Thyroid gland (tissue), 4 donors: Measurements from ENCODE around the gene ANKRD13C. TPM values are rescaled to one million over a fixed set of nuclear protein-coding genes. Genes with fewer than 3 reads are reported as not detected.

ENCODE experiments used
- DNase-seq, 2 donors: peaks; one replicate each; pipeline ENCODE4 v3.0.0-alpha.2; 2019
- H3K27ac ChIP-seq, 3 donors: fragments of 200-600 bp; sonication (generic); 1 replicate in 2 of 3; 2 replicates in 1 of 3; pipeline ENCODE4 v1.5.1; 2016 to 2019; ENCODE audit warnings: mild to moderate bottlenecking in 1 of 3, moderate library complexity in 1 of 3
- H3K27me3 ChIP-seq: fragments of 200-600 bp; sonication (generic); one replicate; pipeline ENCODE4 v1.5.1; 2019
- H3K36me3 ChIP-seq, 2 donors: fragments of 200-600 bp; sonication (generic); one replicate each; pipeline ENCODE4 v1.5.1; 2016 to 2019
- H3K4me1 ChIP-seq, 2 donors: fragments of 200-600 bp; sonication (generic); one replicate each; pipeline ENCODE4 v1.5.1; 2017 to 2019
- H3K4me3 ChIP-seq, 3 donors: fragments of 200-600 bp; sonication (generic); replicated peaks in 1 of 3; 1 replicate in 2 of 3; 2 replicates in 1 of 3; pipeline ENCODE4 v1.5.1; 2016; ENCODE audit warnings: mild to moderate bottlenecking in 1 of 3
- H3K9me3 ChIP-seq: fragments of 200-600 bp; sonication (generic); one replicate; pipeline ENCODE4 v1.5.1; 2017
- CTCF ChIP-seq, 6 experiments: fragments of 200-600 bp in 3 of 6; fragments of 450-650 bp in 3 of 6; sonication (generic) in 3 of 6; IDR thresholded peaks; one replicate each; pipeline ENCODE4 v1.5.1; 2016 to 2019; ENCODE audit warnings: antibody characterized with exemption in 6 of 6, mild to moderate bottlenecking in 2 of 6, inconsistent platforms in 1 of 6, moderate library complexity in 1 of 6
- POLR2A ChIP-seq, 2 donors: fragments of 450-650 bp; IDR thresholded peaks; one replicate each; pipeline ENCODE4 v1.6.1; 2017; ENCODE audit warnings: antibody characterized with exemption in 2 of 2, mild to moderate bottlenecking in 2 of 2, moderate library complexity in 1 of 2
- WGBS, 2 donors: methylation state at CpG; one replicate each; pipeline ENCODE4 v1.1.5; 2017; 5-methylcytosine and 5-hydroxymethylcytosine counted together
- intact Hi-C: fragments of 100-400 bp; cut with DNase I; formaldehyde crosslinking; loops from one replicate; pipeline ENCODE4 v1.15.1; 2023
- total RNA-seq, 4 donors: library from RNA; depleted of rRNA; stranded (reverse); fragments of >200 nt; gene quantifications; one replicate each; pipeline ENCODE4 v1.2.3, GENCODE V29; 2016

Gene ANKRD13C
- total RNA-seq, 4 donors from 2014 or later = 26.5 to 37.2 (median 29.6) TPM

GRCh38 chr1:70221238-70222121, 133.0 kb downstream of the ANKRD13C start, which contains the start of gene SRSF11:
SRSF11 (plus strand) TSS chr1:70221380; CDS start chr1:70221637, 257 bp downstream.
- no peaks in the 10 kb centered on the region for H3K36me3 ChIP-seq
- intact Hi-C loops = loop anchor here (10.0 kb wide), 1 partner anchor 863 kb away; the partner anchor contains the start of gene ZRANB2
- peak within 1 kb of the TSS; percentile 85 to 94 (median 93) for H3K27ac ChIP-seq
- no peaks in the 10 kb centered on the region for H3K9me3 ChIP-seq
- peak; percentile 96 to 97 for DNase-seq
- H3K27me3 ChIP-seq = no peaks in the 10 kb centered on the region
- WGBS, 2 donors = 1% methylated on average over 58 to 66 of the region's 74 CpGs
- peak within 1 kb of the TSS; percentile 55 to 86 (median 73) for H3K4me3 ChIP-seq
- H3K4me1 ChIP-seq = peaks cover 9 to 21% of the 10 kb centered on the region in 2 donors
- peak in 1 of 2 donors; percentile 86 for TF ChIP-seq POLR2A (IDR thresholded peaks at IDR 0.05)
- TF ChIP-seq CTCF (IDR thresholded peaks at IDR 0.05) = peak in 2 of 6 experiments; percentile 6 to 17

- Histone ChIP-seq H3K27me3 (no peaks in the 10 kb centered on the region), H3K9me3 (no peaks in the 10 kb centered on the region), H3K27ac (peak overlapping the region; percentile 85 to 94 (median 93)), H3K4me1 (peaks cover 9 to 21% of the 10 kb centered on the region in 2 donors), H3K36me3 (no peaks in the 10 kb centered on the region), H3K4me3 (peak overlapping the region; percentile 55 to 86 (median 73))
- TF ChIP-seq POLR2A (IDR thresholded peaks at IDR 0.05) = no peak
- no peak for TF ChIP-seq CTCF (IDR thresholded peaks at IDR 0.05)
- intact Hi-C loops = loop anchor here (10.0 kb wide), 1 partner anchor 864 kb away; the partner anchor contains the start of gene ZRANB2
- 49 to 54% methylated on average over 17 of the region's 17 CpGs for WGBS, 2 donors
- DNase-seq = no peak
Measured at GRCh38 chr1:70220517-70221237, 133.8 kb downstream of the ANKRD13C start.

GRCh38 chr1:70220015-70220414, 134.5 kb downstream of the ANKRD13C start:
- Histone ChIP-seq H3K27ac (no peak overlapping the region), H3K27me3 (no peaks in the 10 kb centered on the region), H3K9me3 (no peaks in the 10 kb centered on the region), H3K36me3 (no peaks in the 10 kb centered on the region), H3K4me1 (peaks cover 9 to 21% of the 10 kb centered on the region in 2 donors), H3K4me3 (no peak overlapping the region)
- no peak for DNase-seq
- WGBS, 2 donors = 96 to 97% methylated on average over 2 of the region's 2 CpGs
- TF ChIP-seq CTCF (IDR thresholded peaks at IDR 0.05) (no peak), POLR2A (IDR thresholded peaks at IDR 0.05) (no peak)
- intact Hi-C loops = loop anchor here (10.0 kb wide), 1 partner anchor 865 kb away; the partner anchor contains the start of gene ZRANB2

- no peak overlapping the region for H3K27ac ChIP-seq
- DNase-seq = no peak
- H3K9me3 ChIP-seq = no peaks in the 10 kb centered on the region
- H3K27me3 ChIP-seq = no peaks in the 10 kb centered on the region
- intact Hi-C loops = no loop called here
- H3K4me3 ChIP-seq = no peak overlapping the region
- peaks cover 10 to 11% of the 10 kb centered on the region in 2 donors for H3K4me1 ChIP-seq
- TF ChIP-seq CTCF (IDR thresholded peaks at IDR 0.05) (no peak), POLR2A (IDR thresholded peaks at IDR 0.05) (no peak)
- H3K36me3 ChIP-seq = peaks cover 0 to 3% of the 10 kb centered on the region in 2 donors
Measured at GRCh38 chr1:70211541-70211940, 143.0 kb downstream of the ANKRD13C start.
